Upper lobe of left lung (tissue), 6 donors: ENCODE results near the gene TRAPPC5. TPM values are rescaled to one million over a fixed set of nuclear protein-coding genes. Genes with fewer than 3 reads are reported as not detected.

ENCODE experiments used
- ATAC-seq, 2 donors: fragments of 200-7000 bp; cut with Tn5 transposase; one replicate each; pipeline ENCODE4 v1.9.1; 2022; ENCODE audit warnings: mild to moderate bottlenecking in 2 of 2, moderate library complexity in 2 of 2; ENCODE audit not compliant: low FRiP score in 2 of 2
- DNase-seq, 2 donors: peaks; one replicate each; pipeline ENCODE4 v3.0.0-alpha.2; 2019 to 2020
- H3K27ac ChIP-seq, 4 donors: fragments of 200-600 bp; sonication (generic); one replicate each; pipeline ENCODE4 v1.5.1; 2016 to 2019
- H3K27me3 ChIP-seq, 4 donors: fragments of 200-600 bp; sonication (generic); one replicate each; pipeline ENCODE4 v1.5.1; 2017 to 2019
- H3K36me3 ChIP-seq, 4 donors: fragments of 200-600 bp; sonication (generic); one replicate each; pipeline ENCODE4 v1.5.1; 2016 to 2019
- H3K4me1 ChIP-seq, 4 donors: fragments of 200-600 bp; sonication (generic); one replicate each; pipeline ENCODE4 v1.5.1; 2018 to 2019
- H3K4me3 ChIP-seq, 4 donors: fragments of 200-600 bp; sonication (generic); one replicate each; pipeline ENCODE4 v1.5.1; 2017 to 2019; ENCODE audit warnings: mild to moderate bottlenecking in 2 of 4, moderate library complexity in 1 of 4
- H3K9me3 ChIP-seq, 4 donors: fragments of 200-600 bp; sonication (generic); one replicate each; pipeline ENCODE4 v1.5.1; 2018 to 2019
- CTCF ChIP-seq, 6 experiments: fragments of 450-650 bp in 4 of 6; fragments of 200-600 bp in 2 of 6; sonication (generic) in 2 of 6; IDR thresholded peaks; one replicate each; pipeline ENCODE4 v1.5.1; 2016 to 2019; ENCODE audit warnings: antibody characterized with exemption in 6 of 6
- EP300 ChIP-seq, 4 donors: sonication (generic); formaldehyde crosslinking; IDR thresholded peaks; one replicate each; pipeline ENCODE4 v1.5.1; 2017; ENCODE audit warnings: antibody characterized with exemption in 4 of 4, control low read depth in 2 of 4
- POLR2A ChIP-seq, 4 donors: fragments of 450-650 bp; IDR thresholded peaks; one replicate each; pipeline ENCODE4 v1.5.1; 2016 to 2017; ENCODE audit warnings: antibody characterized with exemption in 4 of 4, mild to moderate bottlenecking in 2 of 4
- POLR2AphosphoS5 ChIP-seq, 2 donors: sonication (generic); formaldehyde crosslinking; IDR thresholded peaks; one replicate each; pipeline ENCODE4 v1.5.1; 2017; ENCODE audit warnings: antibody characterized with exemption in 2 of 2
- WGBS, 2 donors: methylation state at CpG; one replicate each; pipeline ENCODE4 v1.1.5; 2017 to 2018; 5-methylcytosine and 5-hydroxymethylcytosine counted together
- total RNA-seq, 6 donors: library from RNA; depleted of rRNA in 4 of 6; stranded (reverse); fragments of >200 nt in 4 of 6; gene quantifications; one replicate each; pipeline versions ENCODE4 v1.1.0 to v1.2.1, GENCODE V29; 2016 to 2021
- donor health status: DM: no; HTN: no; CAD: no; lungs with moderate emphysema.
- donor health status: DM: no; HTN: yes; CAD: no; lungs with severe emphysema.

The TRAPPC5 gene
- total RNA-seq, 6 donors from 2014 or later = 33.9 to 105 (median 52.0) TPM

- no peaks in the 10 kb centered on the region for H3K36me3 ChIP-seq
- WGBS, 2 donors = 56 to 65% methylated on average over 9 of the region's 9 CpGs
- H3K27me3 ChIP-seq = no peaks in the 10 kb centered on the region
- peaks cover 0 to 26% (median 6%) of the 10 kb centered on the region in 4 donors for H3K4me1 ChIP-seq
- H3K4me3 ChIP-seq = no peak overlapping the region
- H3K9me3 ChIP-seq = no peaks in the 10 kb centered on the region
- DNase-seq = peak in 1 of 2 donors; percentile 23
- no peak for ATAC-seq
- TF ChIP-seq POLR2A (IDR thresholded peaks at IDR 0.05) = no peak
- TF ChIP-seq CTCF (IDR thresholded peaks at IDR 0.05) = no peak
- TF ChIP-seq POLR2AphosphoS5 (IDR thresholded peaks at IDR 0.05) = no peak
- TF ChIP-seq EP300 (IDR thresholded peaks at IDR 0.05) = no peak
- H3K27ac ChIP-seq = no peak overlapping the region
Observed at GRCh38 chr19:7672522-7672921, 8.1 kb upstream of the TRAPPC5 start.

- Histone ChIP-seq H3K27ac (peak overlapping the region; percentile 7 to 57 (median 32)), H3K4me1 (peaks cover 0 to 26% (median 6%) of the 10 kb centered on the region in 4 donors), H3K4me3 (no peak overlapping the region), H3K9me3 (no peaks in the 10 kb centered on the region), H3K36me3 (no peaks in the 10 kb centered on the region), H3K27me3 (no peaks in the 10 kb centered on the region)
- ATAC-seq (peak; percentile 75 to 91), DNase-seq (peak; percentile 68 to 89)
- 52 to 55% methylated on average over 19 to 20 of the region's 21 CpGs for WGBS, 2 donors
- TF ChIP-seq POLR2AphosphoS5 (IDR thresholded peaks at IDR 0.05) = no peak
- no peak for TF ChIP-seq CTCF (IDR thresholded peaks at IDR 0.05)
Observed at GRCh38 chr19:7674010-7675005, 6.3 kb upstream of the TRAPPC5 start.

GRCh38 chr19:7676376-7676775, 4.3 kb upstream of the TRAPPC5 start:
- Histone ChIP-seq H3K9me3 (no peaks in the 10 kb centered on the region), H3K4me3 (peak overlapping the region in 3 of 4 donors; percentile 25 to 44 (median 26)), H3K27me3 (no peaks in the 10 kb centered on the region), H3K4me1 (peaks cover 6 to 28% (median 17%) of the 10 kb centered on the region in 4 donors), H3K27ac (peak overlapping the region; percentile 40 to 97 (median 70)), H3K36me3 (no peaks in the 10 kb centered on the region)
- peak in 1 of 2 donors; percentile 21 for ATAC-seq
- 19 to 43% methylated on average over 3 to 7 of the region's 7 CpGs for WGBS, 2 donors
- no peak for TF ChIP-seq POLR2A (IDR thresholded peaks at IDR 0.05)
- TF ChIP-seq CTCF (IDR thresholded peaks at IDR 0.05) = no peak
- TF ChIP-seq EP300 (IDR thresholded peaks at IDR 0.05) = no peak
- peak in 1 of 2 donors; percentile 14 for TF ChIP-seq POLR2AphosphoS5 (IDR thresholded peaks at IDR 0.05)
- DNase-seq = peak in 1 of 2 donors; percentile 78

GRCh38 chr19:7676854-7677253, 3.8 kb upstream of the TRAPPC5 start, which contains the start of gene MCEMP1:
MCEMP1 (plus strand) TSS chr19:7677090; CDS start chr19:7677121, 31 bp downstream.
- ATAC-seq (no peak), DNase-seq (peak in 1 of 2 donors; percentile 74)
- Histone ChIP-seq H3K27me3 (no peaks in the 10 kb centered on the region), H3K4me1 (peaks cover 7 to 33% (median 21%) of the 10 kb centered on the region in 4 donors), H3K36me3 (no peaks in the 10 kb centered on the region), H3K9me3 (no peaks in the 10 kb centered on the region), H3K27ac (peak within 1 kb of the TSS; percentile 40 to 97 (median 70)), H3K4me3 (peak within 1 kb of the TSS in 3 of 4 donors; percentile 25 to 44 (median 26))
- 10 to 23% methylated on average over 10 of the region's 10 CpGs for WGBS, 2 donors
- TF ChIP-seq EP300 (IDR thresholded peaks at IDR 0.05) = no peak
- peak; percentile 10 to 47 for TF ChIP-seq POLR2AphosphoS5 (IDR thresholded peaks at IDR 0.05)
- TF ChIP-seq POLR2A (IDR thresholded peaks at IDR 0.05) = peak in 1 of 4 donors; percentile 46

GRCh38 chr19:7677669-7678311, 2.8 kb upstream of the TRAPPC5 start:
- 47 to 54% methylated on average over 12 of the region's 12 CpGs for WGBS, 2 donors
- H3K4me1 ChIP-seq = peaks cover 12 to 42% (median 27%) of the 10 kb centered on the region in 4 donors

More at GRCh38 chr19:7677669-7678311, 2.8 kb upstream of the TRAPPC5 start:
- Histone ChIP-seq H3K9me3 (no peaks in the 10 kb centered on the region), H3K4me3 (peak overlapping the region in 3 of 4 donors; percentile 25 to 44 (median 26)), H3K27ac (peak overlapping the region; percentile 40 to 97 (median 70)), H3K36me3 (peaks cover 0 to 8% (median 6%) of the 10 kb centered on the region in 4 donors), H3K27me3 (no peaks in the 10 kb centered on the region)
- no peak for ATAC-seq
- DNase-seq = peak in 1 of 2 donors; percentile 46
- TF ChIP-seq POLR2A (IDR thresholded peaks at IDR 0.05) (no peak), CTCF (IDR thresholded peaks at IDR 0.05) (peak in 1 of 6 experiments; percentile 24), POLR2AphosphoS5 (IDR thresholded peaks at IDR 0.05) (no peak), EP300 (IDR thresholded peaks at IDR 0.05) (no peak)
